HG02840 (cell line): ENCODE results near the gene SELENOM.
A peak's percentile ranks its signal among the peaks of the same experiment; 100 is the strongest.

Experiments
- ATAC-seq: cut with Tn5 transposase; IDR thresholded peaks from one replicate; pipeline ENCODE4 v1.9.1; 2021; ENCODE audit warnings: mild to moderate bottlenecking, moderate library complexity, moderate number of reproducible peaks; ENCODE audit not compliant: unreplicated experiment, low FRiP score

The SELENOM gene

DNA sequence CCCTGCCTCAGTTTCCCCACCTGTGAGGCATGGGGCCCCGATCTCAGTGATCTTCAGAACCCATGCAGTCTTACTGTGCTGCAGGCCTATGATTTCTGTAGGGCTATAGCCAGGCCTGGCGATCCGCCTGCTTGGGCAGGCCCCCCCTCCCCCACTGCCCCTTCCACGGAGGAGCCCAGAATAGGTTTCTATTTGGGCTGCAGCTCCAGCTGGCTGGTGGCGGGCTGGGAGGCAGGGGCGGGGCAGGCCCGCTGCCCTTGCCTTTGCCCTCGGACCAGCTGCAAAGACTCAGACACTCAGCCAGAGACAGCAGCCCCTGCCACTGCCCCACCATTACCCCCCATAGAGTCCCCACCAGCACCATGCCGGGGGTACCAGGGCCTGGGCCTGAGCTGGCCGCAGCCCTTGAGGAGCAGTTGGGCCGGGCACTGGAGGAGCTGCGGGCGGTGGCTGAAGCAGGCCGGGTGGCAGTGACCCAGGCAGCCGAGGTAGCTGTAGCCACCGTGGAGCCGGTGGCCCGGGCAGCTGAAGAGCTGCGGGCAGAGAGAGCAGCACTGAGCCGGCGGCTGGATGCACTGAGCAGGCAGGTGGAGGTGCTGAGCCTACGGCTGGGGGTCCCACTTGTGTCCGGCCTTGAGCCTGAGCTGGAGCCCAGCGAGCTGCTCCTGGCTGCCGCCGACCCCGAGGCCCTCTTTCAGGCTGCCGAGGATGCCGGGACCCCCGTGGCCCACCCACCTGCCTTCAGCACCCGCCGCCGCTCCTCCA, 14.1 kb downstream of the SELENOM start:
- ATAC-seq, result no peak

DNA sequence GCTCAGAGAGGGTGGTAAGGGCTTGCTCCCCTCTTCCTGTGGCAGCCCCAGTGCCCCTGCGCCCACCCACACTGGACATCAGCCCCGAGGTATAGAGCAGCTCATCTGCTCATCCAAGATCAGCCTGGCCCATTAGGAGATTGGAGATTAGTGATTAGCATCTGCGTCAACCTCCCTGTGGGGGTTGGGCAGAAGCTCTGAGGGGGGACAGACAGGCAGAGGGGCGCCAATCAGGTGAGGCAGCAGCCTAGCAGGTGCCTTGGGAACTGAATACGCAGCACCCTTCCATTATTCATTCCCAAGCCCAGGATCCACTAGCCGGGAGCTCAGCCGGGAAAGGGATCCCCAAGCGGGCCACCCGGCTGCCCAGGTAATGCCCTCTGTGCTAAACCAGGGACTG, 15.2 kb downstream of the SELENOM start:
- ATAC-seq, result no peak

GRCh38 chr22:31091106-31091975, 16.0 kb downstream of the SELENOM start:
- no peak for ATAC-seq

- no peak for ATAC-seq
Observed at GRCh38 chr22:31090217-31091085, 16.9 kb downstream of the SELENOM start.

DNA sequence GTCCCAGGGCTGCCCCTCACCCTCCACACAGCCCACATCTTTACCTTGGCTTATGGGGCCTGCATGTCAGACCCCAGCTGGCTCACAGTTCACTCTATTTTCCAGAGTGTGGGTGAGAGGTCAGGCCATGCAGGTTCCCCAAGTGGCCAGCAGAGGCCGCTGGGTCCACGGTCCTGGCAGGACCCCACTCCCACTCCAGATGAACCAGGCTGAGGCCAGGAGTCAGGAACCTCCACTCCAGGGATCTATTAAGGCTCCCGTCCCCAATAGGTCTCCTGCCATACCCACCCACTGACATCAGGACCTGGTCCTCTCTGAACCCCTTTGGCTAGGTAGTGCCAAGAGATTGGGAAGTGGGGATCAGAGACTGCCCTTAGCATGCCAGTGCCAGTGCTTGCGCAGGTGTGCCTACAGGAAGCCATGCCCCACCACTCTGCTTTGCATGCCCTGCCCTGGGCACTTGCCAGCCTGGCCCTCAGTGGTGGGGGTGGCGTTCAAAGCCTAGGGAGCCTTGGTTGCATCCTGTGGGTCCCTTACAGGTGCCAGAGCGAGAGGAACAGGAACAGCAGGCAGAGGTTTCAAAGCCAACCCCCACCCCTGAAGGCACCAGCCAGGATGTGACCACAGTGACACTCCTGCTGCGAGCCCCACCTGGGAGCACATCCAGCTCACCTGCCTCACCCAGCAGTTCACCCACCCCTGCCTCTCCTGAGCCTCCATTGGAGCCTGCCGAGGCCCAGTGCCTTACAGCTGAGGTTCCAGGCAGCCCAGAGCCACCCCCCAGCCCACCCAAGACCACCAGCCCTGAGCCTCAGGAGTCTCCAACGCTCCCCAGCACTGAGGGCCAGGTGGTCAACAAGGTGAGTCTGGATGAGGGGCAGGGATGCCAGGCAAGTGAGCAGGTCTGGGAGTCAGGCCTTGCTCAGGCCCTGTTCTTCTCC, 17.9 kb downstream of the SELENOM start:
- ATAC-seq, result no peak

- ATAC-seq, result no peak
Observed at GRCh38 chr22:31088233-31088986, 19.0 kb downstream of the SELENOM start.

GRCh38 chr22:31087744-31088215, 19.6 kb downstream of the SELENOM start:
- no peak for ATAC-seq

DNA sequence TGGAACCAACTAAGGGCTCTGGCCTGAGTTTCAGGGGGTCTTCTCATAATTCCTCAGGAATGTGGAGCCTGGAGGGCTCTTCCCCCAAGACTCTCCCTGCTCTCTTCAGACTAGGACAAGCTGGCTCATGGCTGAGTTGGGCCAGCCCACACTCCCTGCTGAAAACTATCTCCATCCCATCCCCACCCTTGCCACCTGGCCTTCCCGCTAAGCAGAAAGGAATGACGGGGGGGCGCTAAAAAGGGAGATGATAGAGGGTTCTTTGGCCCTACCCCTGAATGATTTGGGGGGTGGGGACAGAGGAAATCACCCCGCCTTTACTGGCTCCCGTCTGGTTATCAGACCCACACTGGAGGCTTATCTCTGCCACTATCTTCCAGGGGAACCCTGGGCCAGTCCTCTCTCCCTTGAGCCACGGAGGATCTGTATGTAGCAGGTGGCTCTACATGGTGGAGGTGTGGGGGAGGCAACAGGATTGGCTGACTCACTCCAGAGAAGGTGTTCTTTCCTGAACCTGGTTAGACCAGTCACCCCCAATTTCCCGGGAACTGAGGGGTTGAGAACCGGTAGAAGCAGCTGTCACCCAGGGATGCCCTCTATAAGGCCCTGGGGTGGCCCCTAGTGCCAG, 20.6 kb downstream of the SELENOM start:
- ATAC-seq, result no peak

- ATAC-seq, result no peak
Observed at GRCh38 chr22:31085928-31086327, 21.4 kb downstream of the SELENOM start.

- no peak for ATAC-seq
Observed at GRCh38 chr22:31085493-31085824, 21.9 kb downstream of the SELENOM start.

DNA sequence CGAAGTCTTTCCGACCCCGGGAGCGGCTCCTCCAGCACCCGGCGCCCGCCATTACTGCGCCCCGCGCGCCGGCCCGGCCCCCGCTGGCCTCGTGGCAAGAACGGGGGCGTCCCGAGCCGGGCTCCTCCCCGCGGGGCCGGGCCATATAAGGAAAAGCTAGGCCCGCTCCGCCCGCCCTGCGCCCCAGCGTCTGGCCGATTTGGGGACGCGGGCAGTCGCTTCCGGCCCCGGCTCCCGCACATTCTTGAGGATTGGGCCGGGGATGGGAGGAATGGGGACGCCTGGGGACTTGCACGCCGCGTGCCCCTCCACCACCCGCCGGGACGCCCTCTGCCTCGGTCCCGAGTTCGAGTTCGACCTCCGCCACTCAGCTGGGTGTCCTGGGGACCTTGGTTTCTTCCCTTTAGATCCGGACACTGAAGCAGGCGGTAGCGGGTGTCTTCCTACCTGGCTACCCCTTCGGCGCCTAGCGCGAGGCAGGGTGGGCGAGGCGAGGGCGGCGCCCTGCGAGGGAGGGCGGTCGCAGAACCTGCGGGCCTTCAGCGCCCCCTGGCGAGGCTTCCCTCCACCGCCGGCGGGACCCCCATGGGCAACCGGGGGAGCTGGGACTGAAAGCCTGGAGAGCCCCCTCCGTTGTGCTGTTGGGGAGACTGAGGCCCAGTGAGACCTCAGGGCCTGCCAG, 22.4 kb downstream of the SELENOM start:
- ATAC-seq, result peak; percentile 53

DNA sequence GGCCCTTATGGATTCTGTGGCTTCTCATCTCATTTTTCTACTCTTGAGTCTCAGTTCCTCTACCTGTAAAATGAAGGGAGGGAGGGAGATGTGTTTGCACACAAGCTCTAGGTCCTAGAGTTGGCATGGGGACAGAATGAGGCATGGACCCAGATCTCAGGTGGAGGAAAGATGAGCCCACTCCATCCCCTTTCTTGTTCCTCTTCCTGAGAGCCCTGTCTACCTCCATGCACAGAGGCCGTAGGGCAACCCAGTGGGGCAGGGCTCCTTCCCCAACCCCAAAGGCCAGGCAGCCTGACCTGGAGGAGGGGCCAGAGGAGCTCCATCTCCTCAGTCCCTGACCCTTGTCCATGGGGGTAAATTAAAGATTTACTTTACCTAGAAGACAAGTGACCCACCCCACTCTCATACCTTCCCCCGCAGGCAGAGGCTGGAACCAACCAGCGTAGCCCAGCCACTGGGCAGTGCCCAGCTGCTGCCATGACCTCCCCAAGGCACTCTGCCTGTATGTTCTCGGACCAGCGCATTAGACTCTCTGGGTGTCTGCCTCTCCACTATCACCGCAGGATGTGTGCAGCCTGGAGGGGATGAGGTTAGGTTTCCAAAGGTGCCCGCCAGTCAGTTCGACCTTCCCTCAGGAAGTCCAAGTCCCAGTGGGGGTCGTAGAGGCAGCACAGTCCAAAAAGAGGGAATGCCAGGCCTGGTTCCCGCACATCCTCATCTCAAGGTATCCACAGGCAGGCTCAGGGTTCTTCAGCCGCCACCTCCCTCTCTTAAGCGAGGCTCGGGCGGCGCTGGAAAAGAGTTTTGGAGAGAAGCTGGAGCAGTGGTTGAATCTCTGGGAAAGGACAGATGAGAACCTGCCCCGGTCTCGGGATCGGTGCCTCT, 23.2 kb downstream of the SELENOM start:
- no peak for ATAC-seq

GRCh38 chr22:31083377-31083768, 24.0 kb downstream of the SELENOM start:
- ATAC-seq, result no peak

DNA sequence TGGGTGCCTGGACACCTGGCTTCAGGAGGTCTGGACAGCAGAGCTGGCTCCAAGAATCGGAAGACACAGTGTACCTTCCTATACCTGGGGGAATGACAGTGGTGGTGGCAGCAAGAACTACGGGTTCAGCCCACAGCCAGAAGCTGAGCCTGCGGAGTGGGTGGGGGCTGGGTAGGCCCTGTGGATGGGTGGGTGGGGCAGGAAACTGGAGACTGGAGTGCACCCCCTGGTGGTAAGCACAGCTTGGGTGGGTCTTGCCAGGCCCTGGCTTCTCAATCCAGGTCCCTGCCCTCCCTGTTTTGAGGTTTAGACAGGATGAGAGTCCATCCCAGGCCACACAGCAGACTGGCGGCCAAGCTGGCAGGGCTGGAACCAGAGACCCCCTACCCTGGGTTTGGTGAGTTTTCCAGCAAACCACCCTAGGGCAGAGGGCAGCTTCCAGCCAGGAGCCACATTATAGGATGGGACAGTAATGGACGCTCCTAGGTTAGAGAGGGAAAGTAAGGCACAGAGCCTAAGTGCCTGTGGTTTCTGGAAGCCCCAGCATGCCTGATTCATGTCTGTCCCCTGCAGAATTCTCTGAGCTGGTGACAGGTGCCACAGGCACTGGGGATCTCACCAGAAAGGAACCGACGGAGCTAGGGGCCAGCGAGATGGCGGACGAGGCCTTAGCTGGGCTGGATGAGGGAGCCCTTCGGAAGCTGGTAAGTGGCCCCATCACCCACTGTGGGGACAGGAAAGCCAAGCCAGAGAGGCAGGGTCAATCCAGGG, 24.6 kb downstream of the SELENOM start:
- no peak for ATAC-seq

DNA sequence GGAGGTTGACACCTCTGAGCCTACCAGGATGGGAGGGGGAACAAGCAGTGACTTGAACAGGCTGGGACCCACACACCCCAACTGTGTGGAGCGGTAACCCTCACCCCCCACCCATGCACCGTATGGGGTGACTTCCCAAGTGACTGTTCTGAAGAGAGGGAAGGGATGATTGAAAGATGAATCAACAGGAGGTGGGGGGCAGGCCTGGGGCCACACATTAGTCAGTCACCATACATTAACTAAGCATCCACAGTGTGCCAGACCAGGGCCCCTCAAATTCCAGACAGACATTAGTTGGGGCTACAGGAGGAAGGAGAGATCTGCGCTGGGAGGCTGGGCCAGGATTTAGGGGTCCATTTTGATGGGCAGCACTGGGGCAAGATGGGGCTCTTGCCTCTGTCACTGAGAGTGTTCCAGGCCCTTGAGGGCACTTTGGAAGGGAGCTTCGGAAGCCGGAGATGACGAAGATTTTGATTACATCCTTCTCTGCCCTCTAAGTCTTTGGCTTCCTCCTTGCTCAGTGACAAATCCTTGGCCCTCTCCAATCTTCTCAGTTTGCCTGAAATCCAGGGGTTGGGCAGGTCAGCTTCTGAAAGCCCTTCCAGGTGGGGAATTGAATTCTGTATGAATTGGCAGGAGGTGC, 25.3 kb downstream of the SELENOM start:
- ATAC-seq, result no peak
